Stimulated activated CD4-positive, alpha-beta T cell treated with anti-CD3 and anti-CD28 coated beads, Interleukin-2, amount 100 ng/mL, for 24 hours (primary cell): ENCODE results near the gene SLCO3A1.

ENCODE experiments used
- DNase-seq, 2 donors: peaks; one replicate each; pipeline ENCODE4 v3.0.0-alpha.2; 2020

Gene SLCO3A1

GRCh38 chr15:91862891-91863504, 9.5 kb downstream of the SLCO3A1 start:
- DNase-seq: no peak

GRCh38 chr15:91863621-91864255, 10.2 kb downstream of the SLCO3A1 start:
- no peak for DNase-seq

GRCh38 chr15:91864664-91865063, 11.2 kb downstream of the SLCO3A1 start:
- DNase-seq: no peak

GRCh38 chr15:91865486-91865885, 12.0 kb downstream of the SLCO3A1 start:
- DNase-seq: no peak

- DNase-seq: no peak
Observed at GRCh38 chr15:91865950-91866349, 12.4 kb downstream of the SLCO3A1 start.

GRCh38 chr15:91866371-91866905, 12.9 kb downstream of the SLCO3A1 start:
- no peak for DNase-seq

GRCh38 chr15:91866971-91867372, 13.5 kb downstream of the SLCO3A1 start:
- DNase-seq: no peak

- DNase-seq: no peak
Observed at GRCh38 chr15:91867581-91868026, 14.1 kb downstream of the SLCO3A1 start.

GRCh38 chr15:91870876-91871537, 17.5 kb downstream of the SLCO3A1 start:
- no peak for DNase-seq

GRCh38 chr15:91871837-91872236, 18.3 kb downstream of the SLCO3A1 start:
- no peak for DNase-seq

GRCh38 chr15:91872356-91873137, 19.0 kb downstream of the SLCO3A1 start:
- DNase-seq: no peak

- DNase-seq: no peak
Observed at GRCh38 chr15:91873138-91873536, 19.6 kb downstream of the SLCO3A1 start.

GRCh38 chr15:91874171-91874570, 20.7 kb downstream of the SLCO3A1 start:
- no peak for DNase-seq

GRCh38 chr15:91874992-91875660, 21.6 kb downstream of the SLCO3A1 start:
- DNase-seq: no peak

GRCh38 chr15:91876187-91876586, 22.7 kb downstream of the SLCO3A1 start:
- no peak for DNase-seq

GRCh38 chr15:91878319-91878870, 24.9 kb downstream of the SLCO3A1 start:
- DNase-seq: no peak

- DNase-seq: no peak
Observed at GRCh38 chr15:91879158-91879557, 25.6 kb downstream of the SLCO3A1 start.

- no peak for DNase-seq
Observed at GRCh38 chr15:91880373-91880772, 26.9 kb downstream of the SLCO3A1 start.

- DNase-seq: no peak
Observed at GRCh38 chr15:91881569-91882297, 28.2 kb downstream of the SLCO3A1 start.

GRCh38 chr15:91882858-91883586, 29.5 kb downstream of the SLCO3A1 start:
- DNase-seq: no peak

GRCh38 chr15:91884606-91885005, 31.1 kb downstream of the SLCO3A1 start:
- no peak for DNase-seq
